Measurements from ENCODE around the gene OR2T35.
A peak's percentile ranks its signal among the peaks of the same experiment; 100 is the strongest.

OR2T35 gene

GRCh38 chr1:248625971-248626370 lies 19.1 kb downstream of the OR2T35 start:
- no peak for DNase-seq (ENCODE audit: low spot score)

GRCh38 chr1:248625166-248625565 lies 19.9 kb downstream of the OR2T35 start:
- DNase-seq (ENCODE audit: low spot score): no peak

GRCh38 chr1:248622570-248623001 lies 22.5 kb downstream of the OR2T35 start:
- DNase-seq (ENCODE audit: low spot score): peak; percentile 14

GRCh38 chr1:248621770-248622169 lies 23.3 kb downstream of the OR2T35 start:
- no peak for DNase-seq (ENCODE audit: low spot score)

GRCh38 chr1:248618878-248619277 lies 26.2 kb downstream of the OR2T35 start:
- peak; percentile 3 for DNase-seq (ENCODE audit: low spot score)

GRCh38 chr1:248618119-248618518 lies 27.0 kb downstream of the OR2T35 start:
- no peak for DNase-seq (ENCODE audit: low spot score)

- no peak for DNase-seq (ENCODE audit: low spot score)
Observed at GRCh38 chr1:248613742-248614141, 31.3 kb downstream of the OR2T35 start.

- no peak for DNase-seq (ENCODE audit: low spot score)
Observed at GRCh38 chr1:248611883-248612414, 33.1 kb downstream of the OR2T35 start.

- DNase-seq (ENCODE audit: low spot score): no peak
Observed at GRCh38 chr1:248610301-248610700, 34.8 kb downstream of the OR2T35 start.

GRCh38 chr1:248599396-248599795 lies 45.7 kb downstream of the OR2T35 start:
- no peak for DNase-seq (ENCODE audit: low spot score)

GRCh38 chr1:248597589-248597988 lies 47.5 kb downstream of the OR2T35 start, which contains the start of gene OR2T10:
Gene OR2T10 (minus strand): TSS chr1:248597700. CDS start chr1:248593768, 3,932 bp downstream.
- DNase-seq (ENCODE audit: low spot score): no peak

GRCh38 chr1:248596615-248597014 lies 48.5 kb downstream of the OR2T35 start:
- no peak for DNase-seq (ENCODE audit: low spot score)

- no peak for DNase-seq (ENCODE audit: low spot score)
Observed at GRCh38 chr1:248593226-248593625, 51.9 kb downstream of the OR2T35 start.

- no peak for DNase-seq (ENCODE audit: low spot score)
Observed at GRCh38 chr1:248592655-248593054, 52.4 kb downstream of the OR2T35 start.

- no peak for DNase-seq (ENCODE audit: low spot score)
Observed at GRCh38 chr1:248590055-248590454, 55.0 kb downstream of the OR2T35 start.

GRCh38 chr1:248589334-248589733 lies 55.7 kb downstream of the OR2T35 start:
- DNase-seq (ENCODE audit: low spot score): no peak
